GM19351 (cell line): ENCODE data around the gene CYTIP.
"Not testable (repeated sequence)": the region's sequence is repeated elsewhere in the genome, so short reads cannot be mapped to it uniquely, and the experiment has no call there.

Experiments
- ATAC-seq: cut with Tn5 transposase; IDR thresholded peaks from one replicate; pipeline ENCODE4 v1.9.1; 2021; ENCODE audit warnings: mild to moderate bottlenecking, moderate library complexity; ENCODE audit not compliant: unreplicated experiment

The CYTIP gene

DNA sequence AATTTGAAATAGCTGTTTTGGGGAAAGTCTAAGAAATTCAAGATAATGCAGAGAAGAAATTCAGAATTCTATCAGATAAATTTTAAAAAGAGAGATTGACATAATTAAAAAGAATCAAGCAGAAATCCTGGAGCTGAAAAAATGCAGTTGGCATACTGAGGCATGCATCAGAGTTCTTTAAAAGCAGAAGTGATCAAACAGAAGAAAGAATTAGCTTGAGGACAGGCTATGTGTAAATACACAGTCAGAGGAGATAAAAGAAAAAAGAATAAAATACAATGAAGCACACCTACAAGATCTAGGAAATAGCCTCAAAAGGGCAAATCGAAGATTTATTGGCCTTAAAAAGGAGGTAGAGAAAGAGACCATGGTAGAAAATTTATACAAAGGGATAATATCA, 57.1 kb downstream of the CYTIP start:
- ATAC-seq: no peak

DNA sequence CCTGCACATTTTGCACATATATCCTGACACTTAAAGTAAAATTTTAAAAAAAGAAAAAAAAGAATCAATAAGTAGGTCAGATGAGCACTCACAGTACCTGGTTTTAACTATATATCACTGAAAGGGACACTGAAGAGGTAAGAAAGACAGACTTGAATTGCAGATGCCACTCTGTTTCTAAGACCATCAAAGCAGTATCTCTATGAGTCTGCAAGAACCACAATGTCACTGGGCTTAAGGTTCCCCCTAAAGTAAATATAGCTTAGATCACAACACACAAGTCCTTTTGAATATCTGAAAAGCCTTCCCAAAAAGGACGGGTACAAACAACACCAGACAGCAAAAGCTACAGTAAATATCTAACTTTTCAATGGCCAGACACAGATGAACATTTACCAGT, 57.6 kb downstream of the CYTIP start:
- no peak for ATAC-seq

- ATAC-seq: no peak
Measured at GRCh38 chr2:157377861-157378260, 66.0 kb downstream of the CYTIP start.

DNA sequence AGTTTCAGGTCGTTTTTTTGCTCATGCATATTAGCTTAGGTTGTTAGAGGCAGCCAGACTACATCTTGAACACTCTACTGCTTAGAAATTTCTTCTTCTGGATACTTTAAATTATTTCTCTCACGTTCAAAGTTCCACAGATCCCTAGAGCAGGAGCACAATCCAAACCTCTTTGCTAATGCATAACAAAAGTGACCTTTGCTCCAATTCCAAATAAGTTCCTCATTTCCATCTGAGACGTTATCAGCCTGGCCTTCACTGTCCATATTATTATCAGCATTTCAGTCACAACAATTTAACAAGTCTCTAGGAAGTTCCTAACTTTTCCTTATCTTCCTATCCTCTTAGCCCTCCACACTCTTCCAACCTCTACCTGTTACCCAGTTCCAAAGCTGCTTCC, 67.8 kb downstream of the CYTIP start:
- no peak for ATAC-seq

GRCh38 chr2:157375384-157375783, 68.5 kb downstream of the CYTIP start:
- no peak for ATAC-seq

DNA sequence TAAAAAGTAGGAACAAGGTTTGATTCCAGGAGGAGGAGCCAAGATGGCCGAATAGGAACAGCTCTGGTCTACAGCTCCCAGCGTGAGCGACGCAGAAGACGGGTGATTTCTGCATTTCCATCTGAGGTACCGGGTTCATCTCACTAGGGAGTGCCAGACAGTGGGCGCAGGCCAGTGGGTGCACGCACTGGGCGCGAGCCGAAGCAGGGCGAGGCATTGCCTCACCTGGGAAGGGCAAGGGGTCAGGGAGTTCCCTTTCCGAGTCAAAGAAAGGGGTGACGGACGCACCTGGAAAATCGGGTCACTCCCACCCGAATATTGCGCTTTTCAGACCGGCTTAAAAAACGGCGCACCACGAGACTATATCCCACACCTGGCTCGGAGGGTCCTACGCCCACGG, 75.4 kb downstream of the CYTIP start:
- ATAC-seq: not testable (repeated sequence)

- no peak for ATAC-seq
Measured at GRCh38 chr2:157367704-157368103, 76.2 kb downstream of the CYTIP start.
